Measurements from ENCODE around the gene MTMR12.

DNA sequence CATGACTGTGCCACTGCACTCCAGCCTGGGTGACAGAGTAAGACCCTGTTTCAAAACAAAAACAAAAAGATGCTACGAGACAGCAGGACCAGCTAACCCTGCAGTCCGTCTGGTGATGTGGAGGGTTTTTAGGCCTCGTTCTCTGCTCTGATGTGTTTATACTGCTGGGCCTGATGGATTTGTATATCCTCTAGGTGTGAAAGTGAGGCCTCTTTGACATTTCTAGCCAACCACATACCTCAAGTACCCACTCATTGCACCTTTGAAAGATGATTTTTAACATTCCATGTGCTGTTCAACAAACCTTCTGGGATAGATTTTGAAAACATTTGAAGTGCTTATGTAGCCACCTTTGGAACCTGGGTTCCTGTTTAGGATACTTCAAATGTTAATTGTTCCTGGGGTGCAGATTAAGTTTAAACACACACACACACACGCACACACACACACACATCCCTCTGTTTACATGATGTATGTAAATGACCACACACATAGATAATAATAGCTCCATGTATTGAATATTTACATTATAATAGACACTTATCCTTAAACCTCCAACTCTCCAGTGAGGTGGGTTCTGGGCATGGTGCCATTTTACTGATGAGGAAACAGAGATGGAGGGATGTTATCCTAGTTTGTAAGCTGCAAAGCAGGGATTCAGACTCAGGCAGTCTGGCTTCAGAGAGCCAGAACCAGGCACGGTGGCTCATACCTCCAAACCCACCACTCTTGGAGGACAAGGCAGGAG, 89.8 kb downstream of the MTMR12 start:
- TF ChIP-seq CEBPB (IDR thresholded peaks at IDR 0.05) (no peak), RAD21 (IDR thresholded peaks at IDR 0.05; ENCODE audit: low read depth) (no peak), ZBTB7A (IDR thresholded peaks at IDR 0.05; ENCODE audit: low read depth) (no peak), EP300 (IDR thresholded peaks at IDR 0.05; ENCODE audit: borderline replicate concordance) (no peak), TEAD4 (IDR thresholded peaks at IDR 0.05) (no peak), EGR1 (IDR thresholded peaks at IDR 0.05) (no peak), CREB1 (IDR thresholded peaks at IDR 0.05; ENCODE audit: low read depth) (no peak), NFIC (IDR thresholded peaks at IDR 0.05) (no peak), YY1 (IDR thresholded peaks at IDR 0.05; ENCODE audit: low read depth) (no peak), MAX (IDR thresholded peaks at IDR 0.05) (no peak), USF1 (IDR thresholded peaks at IDR 0.05) (no peak), FOXM1 (IDR thresholded peaks at IDR 0.05; ENCODE audit: borderline replicate concordance, low read depth) (no peak), TAF1 (IDR thresholded peaks at IDR 0.05; ENCODE audit: low read depth) (no peak)
- TF ChIP-seq, protein P1, sequence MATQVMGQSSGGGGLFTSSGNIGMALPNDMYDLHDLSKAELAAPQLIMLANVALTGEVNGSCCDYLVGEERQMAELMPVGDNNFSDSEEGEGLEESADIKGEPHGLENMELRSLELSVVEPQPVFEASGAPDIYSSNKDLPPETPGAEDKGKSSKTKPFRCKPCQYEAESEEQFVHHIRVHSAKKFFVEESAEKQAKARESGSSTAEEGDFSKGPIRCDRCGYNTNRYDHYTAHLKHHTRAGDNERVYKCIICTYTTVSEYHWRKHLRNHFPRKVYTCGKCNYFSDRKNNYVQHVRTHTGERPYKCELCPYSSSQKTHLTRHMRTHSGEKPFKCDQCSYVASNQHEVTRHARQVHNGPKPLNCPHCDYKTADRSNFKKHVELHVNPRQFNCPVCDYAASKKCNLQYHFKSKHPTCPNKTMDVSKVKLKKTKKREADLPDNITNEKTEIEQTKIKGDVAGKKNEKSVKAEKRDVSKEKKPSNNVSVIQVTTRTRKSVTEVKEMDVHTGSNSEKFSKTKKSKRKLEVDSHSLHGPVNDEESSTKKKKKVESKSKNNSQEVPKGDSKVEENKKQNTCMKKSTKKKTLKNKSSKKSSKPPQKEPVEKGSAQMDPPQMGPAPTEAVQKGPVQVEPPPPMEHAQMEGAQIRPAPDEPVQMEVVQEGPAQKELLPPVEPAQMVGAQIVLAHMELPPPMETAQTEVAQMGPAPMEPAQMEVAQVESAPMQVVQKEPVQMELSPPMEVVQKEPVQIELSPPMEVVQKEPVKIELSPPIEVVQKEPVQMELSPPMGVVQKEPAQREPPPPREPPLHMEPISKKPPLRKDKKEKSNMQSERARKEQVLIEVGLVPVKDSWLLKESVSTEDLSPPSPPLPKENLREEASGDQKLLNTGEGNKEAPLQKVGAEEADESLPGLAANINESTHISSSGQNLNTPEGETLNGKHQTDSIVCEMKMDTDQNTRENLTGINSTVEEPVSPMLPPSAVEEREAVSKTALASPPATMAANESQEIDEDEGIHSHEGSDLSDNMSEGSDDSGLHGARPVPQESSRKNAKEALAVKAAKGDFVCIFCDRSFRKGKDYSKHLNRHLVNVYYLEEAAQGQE (IDR thresholded peaks at IDR 0.05; ENCODE audit: low read depth) = no peak

Data from Ishikawa (cell line).